Raji (cell line): ENCODE results near the gene KTN1.

Source experiments
- POLR2A ChIP-seq: IDR thresholded peaks from 2 replicates; pipeline ENCODE4 v1.6.1; 2011; ENCODE audit warnings: low read depth, low read length, control low read depth; ENCODE audit not compliant: insufficient read depth

KTN1 gene

DNA sequence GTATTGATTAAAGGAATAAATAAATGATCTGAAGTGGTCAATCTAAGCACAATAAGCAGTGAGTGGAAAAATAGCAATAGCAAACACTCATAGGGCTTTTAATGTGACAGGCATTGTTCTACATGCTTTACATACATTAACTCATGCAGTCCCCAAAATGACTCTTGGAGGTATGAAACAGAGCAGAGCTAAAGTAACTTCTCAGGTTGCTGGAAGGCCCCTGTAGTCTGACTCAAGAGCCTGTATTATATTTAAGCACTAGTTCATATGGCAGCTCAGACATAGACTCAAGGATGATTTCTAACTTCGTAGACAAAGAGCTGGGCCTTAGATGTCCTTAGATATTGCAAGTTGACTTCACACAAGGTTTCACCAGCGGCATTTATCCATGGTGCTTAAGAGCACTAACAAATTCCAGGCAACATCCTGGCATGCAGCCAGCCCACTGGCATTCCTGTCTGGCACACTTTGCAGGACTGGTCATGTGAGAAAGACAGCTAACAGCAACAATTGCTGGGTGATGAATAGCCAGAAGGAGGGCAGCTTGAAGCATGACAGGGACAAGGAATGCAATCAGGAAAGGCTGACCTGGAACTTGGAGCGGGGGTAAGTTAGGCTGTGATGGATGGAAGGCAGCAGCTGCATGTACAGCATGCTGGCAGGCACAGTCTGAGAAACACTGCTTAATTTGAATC, 22.9 kb upstream of the KTN1 start:
- no peak for TF ChIP-seq POLR2A

DNA sequence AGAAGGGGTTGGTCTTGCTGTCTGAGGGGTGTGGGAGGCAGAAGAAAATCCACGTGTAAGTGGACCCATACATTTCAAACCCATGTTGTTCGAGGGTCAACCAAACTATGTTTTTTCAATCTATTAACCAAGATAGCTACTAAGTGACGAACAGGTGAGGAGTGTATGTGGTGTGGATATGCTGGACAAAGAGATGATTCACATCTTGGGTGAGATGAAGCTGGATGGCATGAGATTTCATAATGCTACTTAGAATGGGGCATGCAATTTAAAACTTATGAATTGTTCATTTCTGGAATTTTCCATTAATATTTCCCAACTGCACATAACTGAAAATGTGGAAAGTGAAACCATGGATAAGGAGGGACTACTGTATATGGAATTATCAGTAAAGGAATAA, 17.9 kb upstream of the KTN1 start:
- TF ChIP-seq POLR2A = no peak

DNA sequence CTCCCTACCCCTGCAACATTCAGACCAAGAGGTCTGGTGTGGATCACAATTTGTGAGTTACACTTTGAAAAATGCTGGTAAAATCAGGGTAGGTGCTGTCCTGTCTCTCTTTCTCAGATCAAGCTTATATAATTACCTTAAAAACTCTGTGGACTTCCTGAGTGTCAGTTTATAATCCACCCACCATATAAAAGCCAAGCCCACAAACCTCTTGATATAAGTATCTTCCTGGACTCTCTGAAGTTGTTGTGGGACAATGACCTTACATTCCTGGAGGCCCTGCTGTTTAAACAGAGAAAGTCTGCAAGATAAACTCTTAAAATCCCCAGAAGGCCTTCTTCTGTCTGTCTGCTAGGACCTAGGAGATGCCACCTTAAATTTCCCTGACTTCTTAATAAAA, 11.4 kb upstream of the KTN1 start:
- no peak for TF ChIP-seq POLR2A

DNA sequence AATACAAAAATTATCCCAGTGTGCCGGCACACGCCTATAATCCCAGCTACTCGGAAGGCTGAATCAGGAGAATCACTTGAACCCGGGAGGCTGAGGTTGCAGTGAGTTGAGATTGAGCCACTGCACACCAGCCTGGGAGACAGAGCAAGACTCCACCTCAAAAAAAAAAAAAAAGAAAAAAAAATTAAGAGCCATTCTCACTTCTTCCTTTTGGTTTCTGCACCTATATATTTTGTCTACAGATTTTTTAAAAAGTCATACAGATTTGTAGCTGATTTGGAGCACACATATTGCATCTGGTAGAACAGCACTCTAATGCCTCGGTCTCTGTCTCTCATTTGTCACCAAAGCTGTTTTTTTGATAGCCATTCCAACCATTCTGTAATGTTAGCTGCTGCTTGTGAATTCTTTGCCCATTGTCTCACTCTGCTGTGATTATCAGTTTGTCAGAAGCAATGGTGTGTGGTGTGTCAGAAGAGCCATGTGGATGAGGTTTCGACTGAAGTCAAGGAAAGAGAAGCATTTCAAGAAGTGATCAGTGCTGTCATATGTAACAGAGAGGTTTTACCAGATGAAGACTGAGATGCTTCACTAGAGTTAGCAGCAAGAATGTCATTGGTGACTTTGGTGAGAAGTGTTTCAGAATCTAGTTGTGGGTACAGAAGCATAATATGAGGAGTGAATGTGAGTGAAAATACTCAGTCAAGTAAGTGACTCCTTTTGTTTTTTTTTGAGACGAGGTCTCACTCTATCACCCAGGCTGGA, 8.7 kb upstream of the KTN1 start:
- no peak for TF ChIP-seq POLR2A

DNA sequence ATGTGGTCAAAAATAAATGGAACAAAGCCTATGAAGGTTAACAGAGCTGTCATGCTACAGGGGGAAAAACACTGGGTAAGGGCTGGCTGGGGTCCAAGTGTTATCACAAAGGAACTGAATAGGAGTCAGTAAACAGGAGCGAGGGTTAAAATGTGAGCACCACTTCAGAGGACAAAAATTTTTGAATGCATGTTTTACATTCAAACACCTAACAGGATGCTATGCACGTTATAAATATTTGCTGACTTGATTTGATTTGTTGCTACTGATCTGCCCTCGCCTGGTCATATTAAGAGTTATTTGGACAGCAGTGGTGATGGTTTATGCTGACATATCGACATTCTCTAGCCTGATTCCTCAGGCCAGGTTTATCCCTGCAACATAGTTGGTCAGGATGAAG, 7.4 kb upstream of the KTN1 start:
- no peak for TF ChIP-seq POLR2A

DNA sequence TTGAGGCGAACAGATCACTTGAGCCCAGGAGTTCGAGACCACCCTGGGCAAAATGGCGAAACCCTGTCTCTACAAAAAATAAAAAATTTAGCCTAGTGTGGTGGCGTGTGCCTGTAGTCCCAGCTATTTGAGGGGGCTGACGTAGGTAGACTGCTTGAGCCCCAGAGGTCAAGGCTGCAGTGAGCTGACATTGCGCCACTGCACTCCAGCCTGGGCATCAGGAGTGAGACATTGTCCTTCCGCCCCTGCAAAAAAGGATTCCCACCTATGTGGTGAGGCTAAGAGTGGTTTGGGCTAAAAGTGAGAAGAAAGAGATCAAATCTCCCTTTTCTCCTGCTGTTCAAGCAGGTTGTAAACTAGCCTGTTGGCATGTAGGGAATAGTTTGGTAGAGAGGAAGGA, 5.0 kb upstream of the KTN1 start:
- no peak for TF ChIP-seq POLR2A

DNA sequence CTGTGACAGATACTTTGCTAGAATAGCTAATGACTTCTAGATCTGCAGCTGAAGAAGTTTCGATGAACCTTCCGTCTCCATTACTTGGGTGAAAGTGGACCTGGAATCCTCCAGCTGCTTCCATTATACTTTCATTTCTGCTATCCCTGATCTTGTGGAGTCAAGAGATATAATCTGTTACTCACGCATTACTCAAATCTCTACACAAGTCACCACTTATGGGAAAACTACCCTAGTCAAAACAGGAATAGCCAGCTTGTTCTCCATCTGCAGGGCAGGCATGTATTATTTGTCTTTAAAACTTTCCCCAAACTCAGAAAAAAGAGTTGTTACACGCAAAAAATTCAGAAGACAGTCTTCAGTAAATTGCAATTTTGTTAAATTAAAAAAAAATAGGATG, 2.8 kb upstream of the KTN1 start:
- TF ChIP-seq POLR2A = no peak

DNA sequence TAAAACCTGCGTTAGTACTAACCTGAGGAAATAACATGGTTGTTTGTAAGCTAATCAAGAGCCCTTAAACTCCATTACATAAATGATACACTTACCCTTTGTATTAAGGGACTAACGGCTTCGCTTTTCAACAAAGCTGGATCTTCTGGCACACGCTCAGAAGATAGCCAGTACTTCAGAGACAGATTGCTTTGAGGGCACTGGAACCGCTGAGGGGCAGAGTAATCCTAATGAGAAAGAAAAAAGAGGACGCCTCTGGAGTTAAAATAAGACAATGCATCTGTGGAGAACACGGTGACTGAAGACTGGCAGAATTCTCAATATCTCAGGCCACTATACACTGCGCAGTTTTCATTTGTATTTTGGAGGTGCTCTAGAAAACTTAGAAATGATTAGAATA, 1.5 kb upstream of the KTN1 start:
- no peak for TF ChIP-seq POLR2A

DNA sequence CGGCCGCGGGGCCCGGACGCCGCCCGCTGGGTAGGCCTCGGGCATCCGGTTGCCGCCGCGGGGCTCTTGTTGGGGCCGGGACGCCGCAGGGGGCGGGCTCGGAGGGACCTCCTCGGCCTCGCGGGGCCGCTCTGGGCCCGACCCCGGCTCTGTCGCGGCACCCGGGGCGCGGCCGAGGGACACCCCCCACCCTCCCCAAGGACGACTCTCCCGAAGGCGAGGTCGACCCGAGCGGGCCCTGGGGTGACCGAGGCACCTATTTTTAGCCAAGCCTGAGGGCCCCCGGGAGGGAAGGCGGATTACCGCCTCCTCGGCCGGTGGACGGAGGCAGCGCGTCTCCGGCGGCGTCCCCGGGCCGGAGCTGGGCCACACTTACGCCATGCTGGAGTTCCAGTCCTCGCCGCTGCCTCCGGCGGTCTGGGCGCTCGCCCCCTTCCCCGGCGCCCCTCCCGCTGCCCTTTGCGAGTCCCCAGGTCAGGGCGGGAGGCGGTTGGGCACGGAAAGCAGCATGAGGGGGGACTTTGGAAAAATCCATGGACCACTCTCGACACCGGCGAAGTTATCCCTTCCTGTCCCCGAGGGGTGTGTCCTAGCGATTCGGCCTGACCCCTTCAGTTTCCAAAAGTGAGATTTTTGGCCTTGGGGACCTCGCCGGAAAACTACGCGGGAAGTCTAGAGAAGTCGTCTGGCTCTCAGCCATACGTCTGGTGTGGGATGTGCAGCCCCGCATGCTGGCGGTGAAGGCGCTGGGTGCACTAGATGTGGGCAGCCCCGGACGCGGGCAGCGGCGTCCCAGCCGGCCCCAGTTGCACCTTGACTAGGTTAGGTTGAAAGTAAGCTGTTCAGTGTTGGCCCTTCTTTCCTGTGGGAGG, 699 bp downstream of the KTN1 start:
- no peak for TF ChIP-seq POLR2A

DNA sequence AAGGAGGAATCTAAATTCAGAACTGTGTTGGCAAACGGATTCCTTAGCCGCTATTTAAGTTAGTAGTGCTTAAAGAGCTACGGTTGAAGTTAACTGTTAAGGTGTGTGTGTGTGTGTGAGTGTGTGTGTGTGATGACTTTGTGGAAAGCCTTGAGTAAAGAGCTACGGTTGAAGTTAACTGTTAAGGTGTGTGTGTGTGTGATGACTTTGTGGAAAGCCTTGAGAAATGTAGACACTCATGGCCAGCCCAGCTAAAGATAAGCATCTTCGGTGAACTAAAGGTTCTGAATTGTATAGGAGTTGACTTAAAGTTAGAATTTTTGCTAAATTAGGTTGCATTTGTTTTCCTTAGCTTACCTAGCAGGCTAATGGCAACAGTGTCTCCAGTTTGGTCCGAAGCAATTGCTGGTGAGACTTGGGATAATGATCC, 1.4 kb downstream of the KTN1 start:
- no peak for TF ChIP-seq POLR2A

DNA sequence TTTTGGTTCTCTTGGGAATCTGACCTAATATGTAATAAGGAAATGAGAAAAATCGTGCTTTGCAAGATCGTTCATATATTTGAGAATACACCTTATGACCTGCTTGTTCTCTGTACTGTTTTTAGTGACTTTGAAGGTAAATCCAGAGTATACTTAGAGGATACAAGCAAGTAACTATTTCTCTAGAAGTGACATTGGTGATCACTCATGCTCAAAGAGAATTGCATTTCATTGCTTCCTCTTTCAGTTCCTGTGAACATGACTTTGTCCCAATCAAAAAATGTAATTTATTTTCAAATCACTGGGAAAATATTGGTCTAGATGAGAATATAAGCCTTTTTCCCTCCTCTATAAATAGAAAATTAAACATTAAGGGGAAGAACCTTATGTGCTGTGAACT, 2.7 kb downstream of the KTN1 start:
- TF ChIP-seq POLR2A = no peak

DNA sequence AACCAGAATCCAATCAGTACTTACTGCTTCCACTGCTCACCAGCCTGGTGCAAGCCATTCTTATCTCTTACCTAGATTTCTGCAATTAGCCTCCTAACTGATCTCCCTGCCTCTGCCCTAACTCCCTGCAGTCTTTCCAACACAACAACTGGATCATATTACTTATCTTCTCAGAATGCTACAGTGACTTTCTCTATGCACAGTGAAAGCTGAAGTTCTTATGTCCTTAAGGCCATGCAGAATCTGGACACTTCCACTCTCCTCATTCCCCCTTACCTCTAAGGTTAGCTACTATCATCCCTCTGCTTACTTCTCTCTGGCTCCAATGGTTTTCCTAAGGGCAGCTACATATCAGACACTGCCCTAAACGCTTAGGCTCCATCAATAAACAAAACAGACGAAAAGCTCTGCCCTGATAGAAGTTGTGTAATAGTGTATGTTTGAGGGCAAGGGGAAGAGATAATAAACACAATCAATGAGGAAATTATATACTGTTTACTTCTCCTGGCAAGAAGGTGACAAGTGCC, 4.0 kb downstream of the KTN1 start:
- TF ChIP-seq POLR2A = no peak

DNA sequence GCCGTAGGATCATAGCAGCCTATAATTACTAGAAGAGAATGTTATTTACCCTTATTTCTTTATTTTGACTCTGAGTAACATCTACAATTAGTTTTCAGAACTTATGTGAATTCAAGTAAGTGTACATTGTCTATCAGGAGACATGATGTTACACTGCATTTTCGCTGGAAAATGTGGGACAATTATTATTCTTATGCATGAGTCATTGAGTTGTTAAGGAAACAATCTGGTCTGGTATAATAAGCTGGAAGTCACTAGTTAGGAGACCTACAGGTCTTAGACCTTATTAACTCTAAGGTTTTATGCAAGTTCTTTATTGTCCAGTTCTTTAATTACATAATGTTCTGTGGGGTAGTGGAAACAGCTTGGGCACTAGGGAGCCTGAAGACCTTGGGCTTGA, 5.8 kb downstream of the KTN1 start:
- TF ChIP-seq POLR2A = no peak

DNA sequence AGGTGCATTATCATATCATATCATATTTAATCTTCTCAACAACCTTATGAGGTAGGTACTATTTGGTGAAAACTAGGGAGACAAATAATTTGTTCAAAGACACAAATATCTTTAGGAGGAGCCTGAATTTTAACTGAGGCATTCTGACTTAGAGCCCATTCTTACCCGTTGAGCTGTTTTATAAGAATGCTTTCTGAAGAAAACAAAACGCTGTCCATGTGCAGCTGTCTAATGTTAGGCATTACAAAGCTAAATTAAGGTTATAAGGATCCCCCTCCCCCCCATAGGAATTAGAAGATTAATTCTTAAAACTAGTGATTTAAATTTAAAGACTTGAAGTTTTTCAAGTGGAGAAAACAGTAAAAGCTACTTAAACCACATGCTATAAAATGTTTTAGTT, 6.4 kb downstream of the KTN1 start:
- no peak for TF ChIP-seq POLR2A

DNA sequence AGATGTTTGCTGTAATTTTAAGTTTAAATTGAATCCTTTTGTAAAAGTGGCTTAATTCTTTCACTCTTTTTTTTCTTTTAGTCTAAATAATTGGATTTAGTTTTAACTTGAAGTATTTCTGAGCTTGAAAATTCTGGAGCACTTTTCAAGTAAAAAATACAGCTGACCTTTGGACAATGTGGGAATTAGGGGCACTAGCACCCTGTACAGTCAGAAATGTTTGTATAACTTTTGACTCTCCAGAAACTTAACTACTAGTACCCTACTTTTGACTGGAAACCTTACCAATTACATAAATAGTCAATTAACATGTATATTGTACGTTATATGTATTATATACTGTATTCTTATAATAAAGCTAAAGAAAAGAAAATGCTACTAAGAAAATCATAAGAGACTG, 7.8 kb downstream of the KTN1 start:
- TF ChIP-seq POLR2A = no peak
